B cell (primary cell): ENCODE results near the gene EGFL8. TPM values are rescaled to one million over a fixed set of nuclear protein-coding genes. Genes with fewer than 3 reads are reported as not detected.

Source experiments
- ATAC-seq: fragments of 200-7000 bp; cut with Tn5 transposase; one replicate; pipeline ENCODE4 v1.10.0; 2021; ENCODE audit warnings: low read depth, mild to moderate bottlenecking, moderate number of reproducible peaks, moderate library complexity
- CTCF ChIA-PET: fragments of 350-600 bp; sonication (Branson Sonifier 250); formaldehyde crosslinking; loops from one replicate; lab custom pipeline; 2021; ENCODE audit warnings: antibody characterized with exemption, inconsistent platforms; lab: Charles Lee
- POLR2A ChIA-PET: fragments of 350-600 bp; sonication (Branson Sonifier 250); formaldehyde crosslinking; loops from one replicate; lab custom pipeline; 2021; ENCODE audit warnings: antibody characterized with exemption; lab: Charles Lee
- DNase-seq: peaks from one replicate; pipeline ENCODE4 v3.0.0; 2013
- H2AFZ ChIP-seq: 2 replicates; pipeline ENCODE4 v1.6.1; 2012; ENCODE audit warnings: mild to moderate bottlenecking, low read depth, low read length; ENCODE audit not compliant: insufficient read depth, poor library complexity, severe bottlenecking
- H3K27ac ChIP-seq, 2 donors: 1 replicate in 1 of 2; 2 replicates in 1 of 2; pipeline ENCODE4 v1.5.1; 2012 to 2013; ENCODE audit warnings: low read length in 2 of 2, mild to moderate bottlenecking in 2 of 2, moderate library complexity in 1 of 2
- H3K27me3 ChIP-seq, 4 experiments: fragments of 200-600 bp in 1 of 4; sonication (generic) in 1 of 4; replicated peaks in 1 of 4; 1 replicate in 2 of 4; 2 replicates in 2 of 4; pipeline versions ENCODE4 v1.6.1 to v1.7.0; 2013 to 2016; ENCODE audit warnings: low read length in 3 of 4, mild to moderate bottlenecking in 2 of 4, mixed read lengths in 1 of 4, moderate library complexity in 1 of 4; ENCODE audit not compliant: insufficient read depth in 4 of 4, control insufficient read depth in 3 of 4; ENCODE audit errors: control extremely low read depth in 1 of 4
- H3K36me3 ChIP-seq, 2 experiments: replicated peaks in 1 of 2; 1 replicate in 1 of 2; 2 replicates in 1 of 2; pipeline versions ENCODE4 v1.6.1 to v1.7.1; 2013; ENCODE audit warnings: low read length in 1 of 2; ENCODE audit not compliant: insufficient read depth in 2 of 2, control insufficient read depth in 1 of 2; ENCODE audit errors: control extremely low read depth in 1 of 2, extremely low read depth in 1 of 2
- H3K4me1 ChIP-seq, 2 donors: fragments of 200-600 bp in 1 of 2; sonication (generic) in 1 of 2; 1 replicate in 1 of 2; 2 replicates in 1 of 2; pipeline versions ENCODE4 v1.5.1 to v1.6.1; 2013 to 2017; ENCODE audit warnings: low read length in 2 of 2; ENCODE audit not compliant: control insufficient read depth in 2 of 2, insufficient read depth in 2 of 2
- H3K4me2 ChIP-seq: replicated peaks from 2 replicates; pipeline ENCODE3; 2012; ENCODE audit warnings: mild to moderate bottlenecking, low read depth, low read length; ENCODE audit not compliant: poor library complexity, severe bottlenecking
- H3K4me3 ChIP-seq, 5 experiments: fragments of 200-600 bp in 1 of 5; sonication (generic) in 1 of 5; 1 replicate in 3 of 5; 2 replicates in 2 of 5; pipeline versions ENCODE4 v1.5.1 to v1.7.0; 2011 to 2016; ENCODE audit warnings: low read length in 4 of 5, mild to moderate bottlenecking in 4 of 5, low read depth in 2 of 5, control low read depth in 1 of 5, moderate library complexity in 1 of 5; ENCODE audit not compliant: insufficient read depth in 1 of 5; ENCODE audit errors: control extremely low read depth in 1 of 5, extremely low read depth in 1 of 5
- H3K79me2 ChIP-seq: fragments of 200-600 bp; sonication (generic); one replicate; pipeline ENCODE4 v1.6.0; 2016; ENCODE audit warnings: low read length; ENCODE audit not compliant: control insufficient read depth, insufficient read depth
- H3K9ac ChIP-seq: fragments of 200-600 bp; sonication (generic); 2 replicates; pipeline ENCODE4 v1.6.1; 2017; ENCODE audit warnings: mild to moderate bottlenecking, low read length, moderate library complexity
- H3K9me3 ChIP-seq, 3 donors: one replicate each; pipeline versions ENCODE4 v1.6.1 to v1.7.1; 2013; ENCODE audit warnings: low read length in 2 of 3; ENCODE audit not compliant: control insufficient read depth in 2 of 3, insufficient read depth in 1 of 3; ENCODE audit errors: control extremely low read depth in 1 of 3
- H4K20me1 ChIP-seq: 2 replicates; pipeline ENCODE4 v1.6.0; 2012; ENCODE audit warnings: mild to moderate bottlenecking, low read length; ENCODE audit not compliant: insufficient read depth, control insufficient read depth, poor library complexity, severe bottlenecking
- H3K27ac Mint-ChIP-seq: one replicate; pipeline ENCODE4 v1.8.0; 2021; ENCODE audit warnings: mixed read lengths
- H3K27me3 Mint-ChIP-seq: one replicate; pipeline ENCODE4 v1.8.0; 2021; ENCODE audit warnings: mixed read lengths
- H3K4me1 Mint-ChIP-seq: one replicate; pipeline ENCODE4 v1.8.0; 2021; ENCODE audit warnings: mixed read lengths
- H3K4me3 Mint-ChIP-seq: one replicate; pipeline ENCODE4 v1.8.0; 2021; ENCODE audit warnings: mixed read lengths
- H3K9me3 Mint-ChIP-seq: one replicate; pipeline ENCODE4 v1.8.0; 2022; ENCODE audit warnings: mixed read lengths; ENCODE audit not compliant: insufficient read depth
- CTCF ChIP-seq: fragments of 200-600 bp; IDR thresholded peaks from one replicate; pipeline ENCODE4 v1.8.0; 2022; ENCODE audit warnings: antibody characterized with exemption, mild to moderate bottlenecking
- WGBS: methylation state at CpG from one replicate; pipeline ENCODE4 v1.1.5; 2013; ENCODE audit warnings: missing lambda C conversion rate; ENCODE audit not compliant: insufficient coverage; 5-methylcytosine and 5-hydroxymethylcytosine counted together
- intact Hi-C: fragments of 100-400 bp; cut with micrococcal nuclease; formaldehyde crosslinking; loops from one replicate; pipeline ENCODE4 v1.10.0; 2022
- polyA plus RNA-seq: library from polyadenylated mRNA; depleted of rRNA; stranded (reverse); fragments of >200 nt; gene quantifications from 2 replicates; pipeline ENCODE4 v1.2.3, GENCODE V29; 2012
- total RNA-seq, 2 donors: library from RNA; stranded (reverse); fragments of 120-200 nt in 1 of 2; gene quantifications; 1 replicate in 1 of 2; 2 replicates in 1 of 2; pipeline versions ENCODE4 v1.2.3 to v1.2.4, GENCODE V29; 2013 to 2022

Gene EGFL8
- total and polyA plus RNA-seq, 2 donors (not counting 1 experiment from before 2014, with no cell fraction given) = 0.91 to 3.9 TPM

- TF ChIP-seq CTCF = no peak
- H3K4me1 ChIP-seq = peaks cover 37 to 42% of the 10 kb centered on the region in 2 donors
- no peaks in the 10 kb centered on the region for H3K36me3 ChIP-seq
- H3K4me3 ChIP-seq = no peak overlapping the region
- H3K27ac ChIP-seq = no peak overlapping the region
- no peaks in the 10 kb centered on the region for H4K20me1 ChIP-seq
- ATAC-seq (no peak), DNase-seq (no peak)
- no peaks in the 10 kb centered on the region for H3K79me2 ChIP-seq
- POLR2A ChIA-PET = no interaction called here
- CTCF ChIA-PET = interaction anchor here (0.6 kb wide), 1 partner anchor 56 kb away, joined by 3 read pairs; no protein-coding TSS in a partner anchor
- Mint-ChIP-seq H3K27me3 (peaks cover 58% of the 10 kb centered on the region), H3K27ac (no peak overlapping the region), H3K4me3 (no peak overlapping the region), H3K4me1 (peaks cover 57% of the 10 kb centered on the region), H3K9me3 (no peaks in the 10 kb centered on the region)
- intact Hi-C loops = loop anchor here (10.0 kb wide), 1 partner anchor 107 kb away; no protein-coding TSS in a partner anchor
- no peak overlapping the region for H2AFZ ChIP-seq
- H3K4me2 ChIP-seq = no peak overlapping the region
- WGBS = 17% methylated on average over 3 of the region's 8 CpGs
- H3K9me3 ChIP-seq = peaks cover 0 to 16% (median 3%) of the 10 kb centered on the region in 3 donors
- peaks cover 0 to 71% (median 30%) of the 10 kb centered on the region in 4 experiments for H3K27me3 ChIP-seq
- no peak overlapping the region for H3K9ac ChIP-seq
Measured at GRCh38 chr6:32151181-32151862, 13.1 kb upstream of the EGFL8 start.
